ENCODE data around the gene CHEK2. TPM values are rescaled to one million over a fixed set of nuclear protein-coding genes. Genes with fewer than 3 reads are reported as not detected.

The CHEK2 gene
- total RNA-seq, 4 donors from 2014 or later, result 2.6 to 14.4 (median 5.8) TPM

DNA sequence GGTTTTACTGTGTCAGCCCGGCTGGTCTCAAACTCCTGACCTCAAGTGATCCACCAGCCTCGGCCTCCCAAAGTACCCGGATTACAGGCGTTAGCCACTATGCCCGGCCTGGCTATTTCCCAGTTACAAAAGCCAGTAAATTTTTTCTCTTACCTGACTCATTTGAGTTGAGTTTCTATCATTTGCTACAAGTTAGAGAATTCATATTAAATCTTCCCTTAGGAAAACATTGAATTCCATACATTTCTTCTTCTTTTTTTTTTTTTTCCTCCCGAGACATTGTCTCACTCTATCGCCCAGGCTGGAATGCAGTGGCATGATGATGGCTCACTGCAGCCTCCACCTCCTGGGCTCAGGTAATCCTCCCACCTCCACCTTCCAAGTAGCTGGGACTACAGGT is 26.0 kb downstream of the CHEK2 start:
- TF ChIP-seq, protein P1, sequence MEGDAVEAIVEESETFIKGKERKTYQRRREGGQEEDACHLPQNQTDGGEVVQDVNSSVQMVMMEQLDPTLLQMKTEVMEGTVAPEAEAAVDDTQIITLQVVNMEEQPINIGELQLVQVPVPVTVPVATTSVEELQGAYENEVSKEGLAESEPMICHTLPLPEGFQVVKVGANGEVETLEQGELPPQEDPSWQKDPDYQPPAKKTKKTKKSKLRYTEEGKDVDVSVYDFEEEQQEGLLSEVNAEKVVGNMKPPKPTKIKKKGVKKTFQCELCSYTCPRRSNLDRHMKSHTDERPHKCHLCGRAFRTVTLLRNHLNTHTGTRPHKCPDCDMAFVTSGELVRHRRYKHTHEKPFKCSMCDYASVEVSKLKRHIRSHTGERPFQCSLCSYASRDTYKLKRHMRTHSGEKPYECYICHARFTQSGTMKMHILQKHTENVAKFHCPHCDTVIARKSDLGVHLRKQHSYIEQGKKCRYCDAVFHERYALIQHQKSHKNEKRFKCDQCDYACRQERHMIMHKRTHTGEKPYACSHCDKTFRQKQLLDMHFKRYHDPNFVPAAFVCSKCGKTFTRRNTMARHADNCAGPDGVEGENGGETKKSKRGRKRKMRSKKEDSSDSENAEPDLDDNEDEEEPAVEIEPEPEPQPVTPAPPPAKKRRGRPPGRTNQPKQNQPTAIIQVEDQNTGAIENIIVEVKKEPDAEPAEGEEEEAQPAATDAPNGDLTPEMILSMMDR (IDR thresholded peaks at IDR 0.05; ENCODE audit: low read depth), result no peak

DNA sequence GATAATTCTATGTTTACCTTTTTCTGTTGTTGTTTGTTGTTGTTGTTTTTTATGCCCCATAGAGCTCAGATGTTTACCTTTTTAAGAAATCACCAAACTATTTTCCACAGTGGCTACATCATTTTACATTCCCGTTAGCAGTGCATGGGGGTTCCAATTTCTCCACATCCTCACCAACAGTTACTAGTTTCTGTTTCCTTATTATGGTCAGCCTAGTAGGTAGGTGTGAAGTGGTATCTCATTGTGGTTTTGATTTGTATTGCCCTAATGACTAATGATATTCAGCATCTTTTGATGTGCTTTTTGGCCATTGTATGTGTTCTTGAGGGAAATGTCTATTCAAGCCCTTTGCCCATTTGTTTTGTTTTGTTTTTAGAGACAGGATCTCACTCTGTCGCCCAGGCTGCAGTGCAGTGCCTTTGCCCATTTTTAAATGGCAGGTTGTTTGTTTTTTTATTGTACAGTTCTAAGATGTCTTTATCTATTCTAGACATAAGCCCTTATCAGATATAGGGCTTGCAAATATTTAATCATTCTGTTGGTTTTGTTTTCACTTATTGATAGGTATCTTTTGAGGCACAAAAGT is 27.5 kb downstream of the CHEK2 start:
- TF ChIP-seq, protein P1 (IDR thresholded peaks at IDR 0.05; ENCODE audit: low read depth), result no peak

DNA sequence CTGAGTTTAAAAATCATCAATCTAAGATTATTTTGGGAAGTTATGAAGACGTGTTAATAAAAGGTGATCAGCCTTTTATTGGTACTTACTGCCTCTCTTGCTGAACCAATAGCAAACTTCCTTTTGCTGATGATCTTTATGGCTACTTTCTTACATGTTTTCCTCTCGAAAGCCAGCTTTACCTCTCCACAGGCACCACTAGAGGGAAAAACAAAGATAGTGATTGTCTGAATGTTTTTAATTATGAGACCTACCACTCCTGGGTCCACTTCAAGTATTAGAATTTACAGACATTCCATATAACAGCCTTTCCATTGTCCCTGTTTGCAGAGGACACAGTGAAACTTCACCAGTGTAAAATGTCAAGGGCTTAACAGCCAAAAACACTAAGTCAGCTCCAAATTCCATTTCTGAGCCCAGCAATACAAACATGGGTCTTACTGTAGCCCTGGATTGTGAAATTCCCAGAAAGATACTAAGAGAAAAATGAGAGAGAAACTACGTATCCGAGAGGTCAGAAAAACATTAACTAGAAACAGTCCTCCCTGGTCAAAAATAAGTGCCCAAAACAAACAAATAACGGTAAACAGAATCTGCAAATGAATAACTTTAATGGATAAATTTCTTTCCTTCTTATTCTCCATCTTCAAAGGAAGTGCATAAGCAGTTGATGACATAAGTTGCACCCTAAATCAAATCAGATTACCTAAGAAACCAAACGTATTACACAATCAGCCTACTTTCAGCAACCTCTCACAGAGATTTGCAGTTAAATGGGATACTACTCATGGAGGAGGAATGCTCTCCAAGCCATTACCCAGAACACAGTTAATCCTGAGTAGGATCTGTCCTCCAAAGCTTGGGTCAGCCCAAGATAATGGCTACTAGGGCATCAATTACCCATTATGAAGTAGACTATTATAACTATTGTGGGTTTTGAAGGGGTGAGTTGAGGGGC is 29.5 kb downstream of the CHEK2 start:
- TF ChIP-seq, protein P1 (IDR thresholded peaks at IDR 0.05; ENCODE audit: low read depth), result no peak

DNA sequence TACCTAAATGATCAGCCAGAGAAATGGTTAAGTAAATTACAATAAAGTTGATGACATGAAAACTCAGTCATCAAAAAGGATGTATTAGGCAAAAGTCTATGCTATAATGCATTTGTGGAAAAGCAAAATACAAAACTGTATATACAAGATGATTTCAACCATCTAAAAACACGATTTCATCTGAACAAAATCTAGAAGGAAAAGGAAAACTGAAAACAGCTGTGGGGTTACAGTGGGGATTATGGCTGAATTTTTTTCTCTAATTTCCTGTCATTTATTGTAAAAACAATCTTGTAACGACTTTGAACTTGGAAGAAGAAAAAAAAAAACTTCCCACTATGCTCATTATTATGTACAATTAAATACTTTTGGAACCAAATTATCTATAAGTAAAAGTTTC is 30.3 kb downstream of the CHEK2 start:
- TF ChIP-seq, protein P1 (IDR thresholded peaks at IDR 0.05; ENCODE audit: low read depth), result no peak

DNA sequence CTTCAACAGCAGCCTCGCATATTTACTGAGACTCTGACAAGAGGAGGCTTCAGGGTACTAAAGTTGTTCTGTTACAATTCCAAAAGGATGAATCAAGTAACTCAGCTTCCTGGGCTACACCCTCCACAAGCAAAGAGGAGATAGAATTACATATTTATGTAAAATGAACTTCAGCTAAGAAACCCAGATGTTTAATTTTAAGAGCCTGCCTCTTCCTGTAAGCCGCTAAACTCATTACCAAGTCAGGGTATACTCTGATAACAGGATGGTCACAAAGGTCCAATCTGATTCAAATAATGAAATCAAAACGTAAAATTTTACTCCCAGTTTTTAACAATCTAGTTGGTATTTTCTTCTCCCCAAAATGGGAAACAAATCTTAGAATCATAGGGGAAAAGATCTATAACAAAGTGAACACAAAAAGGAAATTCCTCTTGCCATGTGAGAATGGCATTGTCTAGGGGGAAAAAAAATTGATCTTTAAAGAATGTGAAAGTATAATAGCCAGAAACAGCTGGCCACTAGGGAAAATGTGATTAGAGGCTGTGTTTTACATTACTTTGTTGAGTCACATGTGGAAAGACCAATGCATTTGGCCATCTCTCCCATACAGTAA is 30.9 kb downstream of the CHEK2 start:
- TF ChIP-seq, protein P1 (IDR thresholded peaks at IDR 0.05; ENCODE audit: low read depth), result no peak

DNA sequence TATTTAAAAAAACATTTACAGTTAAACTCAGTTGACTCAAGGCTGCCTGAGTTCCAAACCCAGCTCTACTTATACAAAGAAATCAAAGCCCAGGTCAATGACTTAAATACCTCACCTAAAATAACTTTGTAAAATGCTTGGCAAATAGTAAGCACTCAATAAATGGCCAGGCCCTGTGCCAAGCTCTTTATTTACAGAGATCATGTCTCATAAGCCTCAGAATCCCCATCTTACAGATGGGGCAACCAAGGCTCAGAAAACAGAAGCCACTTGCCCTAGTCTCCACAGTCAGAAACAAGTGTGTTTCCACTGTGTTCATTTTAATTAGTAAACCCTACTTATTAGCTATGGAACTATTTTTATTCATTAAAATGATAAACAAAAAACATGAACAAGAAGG is 31.5 kb downstream of the CHEK2 start:
- TF ChIP-seq, protein P1 (IDR thresholded peaks at IDR 0.05; ENCODE audit: low read depth), result no peak

DNA sequence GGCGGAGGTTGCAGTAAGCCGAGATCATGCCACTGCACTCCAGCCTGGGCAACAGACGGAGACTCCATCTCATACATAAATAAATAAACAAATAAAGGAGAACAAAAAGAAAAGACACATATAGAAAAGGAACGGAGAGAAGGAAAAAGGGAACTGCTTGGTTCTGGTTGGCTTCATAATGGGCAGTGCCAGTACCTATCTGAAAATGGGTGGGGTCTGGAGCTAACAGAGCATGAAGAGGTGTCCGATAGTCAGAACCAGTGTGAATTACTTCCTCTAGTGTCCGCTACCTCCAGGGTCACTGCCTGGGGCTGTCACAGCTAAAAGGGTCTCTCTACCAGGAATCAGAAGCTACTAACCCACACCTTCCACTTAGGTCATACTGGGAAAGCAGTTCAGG is 34.8 kb downstream of the CHEK2 start:
- TF ChIP-seq, protein P1 (IDR thresholded peaks at IDR 0.05; ENCODE audit: low read depth), result no peak
